GM19240 (cell line): ENCODE measurements around the gene KRTAP4-8.
"Not testable (repeated sequence)": the region's sequence is repeated elsewhere in the genome, so short reads cannot be mapped to it uniquely, and the experiment has no call there.

Experiments
- DNase-seq: peaks from one replicate; pipeline ENCODE4 v3.0.0; 2011; ENCODE audit warnings: low spot score; ENCODE audit not compliant: insufficient read length

Gene KRTAP4-8

DNA sequence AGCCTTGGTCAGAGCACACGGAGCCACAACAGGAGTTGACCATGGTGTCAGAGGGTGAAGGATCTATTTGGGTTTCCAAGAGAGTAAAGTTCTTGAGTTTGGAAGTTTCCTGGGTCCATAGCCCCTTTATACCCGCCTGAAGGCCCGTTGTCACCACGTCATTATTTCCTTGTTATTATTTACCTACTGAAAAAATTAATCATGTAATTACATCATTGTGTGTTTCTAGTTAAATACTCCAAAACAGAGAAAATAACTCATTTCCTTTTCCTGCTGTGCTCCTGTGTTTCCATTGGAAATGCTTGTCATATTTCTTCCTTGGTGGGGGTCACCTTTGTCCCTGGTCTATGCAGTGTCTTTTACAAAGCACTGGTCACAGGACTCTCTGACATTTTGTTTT is at the start of gene KRTAP4-8:
Gene KRTAP4-8, minus strand, starts transcription at position 101 of the 400 bp plus-strand sequence. Its CDS starts 58 bp downstream, at position 43.
- no peak for DNase-seq

DNA sequence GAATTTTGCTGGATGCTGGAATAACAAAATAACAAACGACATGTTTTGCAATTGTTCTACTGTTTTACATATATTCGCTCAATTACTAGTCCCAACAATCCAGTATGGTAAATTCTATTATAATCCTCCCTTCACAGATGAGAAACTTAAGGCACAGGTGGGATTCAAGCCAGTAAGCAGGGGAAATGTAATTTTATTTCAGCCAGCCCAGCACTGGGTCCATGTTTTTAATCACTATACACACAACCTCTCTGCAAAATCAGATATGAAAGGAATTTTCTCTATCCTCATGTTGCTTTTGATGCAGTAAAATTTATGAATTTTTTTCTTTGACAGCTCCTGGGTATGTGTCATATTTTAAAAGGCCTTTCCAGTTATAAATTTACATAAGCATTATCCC is 47.3 kb upstream of the KRTAP4-8 start:
- DNase-seq = no peak

DNA sequence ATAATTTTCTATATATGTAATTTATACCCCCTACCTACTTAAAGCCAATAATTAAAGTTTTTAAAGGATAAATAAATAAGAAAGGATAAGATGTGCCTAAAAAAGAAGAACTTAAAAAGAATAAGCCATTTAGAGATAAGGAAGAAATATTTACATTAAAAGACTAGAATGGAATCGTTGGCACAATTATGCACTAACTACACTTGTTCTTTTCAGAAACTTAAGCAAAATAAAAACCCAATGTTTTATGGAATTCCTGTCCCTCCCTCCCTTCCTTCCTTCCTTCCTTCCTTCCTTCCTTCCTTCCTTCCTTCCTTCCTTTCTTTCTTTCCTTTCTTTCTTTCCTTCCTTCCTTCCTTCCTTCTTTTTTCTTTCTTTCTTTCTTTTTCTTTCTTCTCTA is 46.9 kb upstream of the KRTAP4-8 start:
- DNase-seq = no peak

DNA sequence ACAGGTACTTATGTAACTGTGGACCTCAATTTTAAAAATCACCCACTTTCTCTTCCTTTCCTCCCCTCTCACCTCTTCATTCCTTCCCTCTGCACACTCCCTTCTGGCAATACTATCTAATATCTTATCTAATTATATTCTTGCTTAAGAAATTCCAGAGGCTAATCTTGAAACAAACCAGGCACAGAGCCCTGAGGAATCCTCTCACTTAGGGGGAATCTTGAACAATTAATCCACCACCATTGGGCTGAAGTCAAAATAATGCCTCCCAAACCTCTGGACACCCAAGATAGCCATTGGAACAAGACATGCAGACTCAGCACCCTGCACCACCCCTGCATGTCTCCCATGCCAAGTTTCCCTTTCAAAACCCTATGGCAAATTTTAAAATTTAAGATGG is 43.4 kb upstream of the KRTAP4-8 start:
- DNase-seq = no peak

DNA sequence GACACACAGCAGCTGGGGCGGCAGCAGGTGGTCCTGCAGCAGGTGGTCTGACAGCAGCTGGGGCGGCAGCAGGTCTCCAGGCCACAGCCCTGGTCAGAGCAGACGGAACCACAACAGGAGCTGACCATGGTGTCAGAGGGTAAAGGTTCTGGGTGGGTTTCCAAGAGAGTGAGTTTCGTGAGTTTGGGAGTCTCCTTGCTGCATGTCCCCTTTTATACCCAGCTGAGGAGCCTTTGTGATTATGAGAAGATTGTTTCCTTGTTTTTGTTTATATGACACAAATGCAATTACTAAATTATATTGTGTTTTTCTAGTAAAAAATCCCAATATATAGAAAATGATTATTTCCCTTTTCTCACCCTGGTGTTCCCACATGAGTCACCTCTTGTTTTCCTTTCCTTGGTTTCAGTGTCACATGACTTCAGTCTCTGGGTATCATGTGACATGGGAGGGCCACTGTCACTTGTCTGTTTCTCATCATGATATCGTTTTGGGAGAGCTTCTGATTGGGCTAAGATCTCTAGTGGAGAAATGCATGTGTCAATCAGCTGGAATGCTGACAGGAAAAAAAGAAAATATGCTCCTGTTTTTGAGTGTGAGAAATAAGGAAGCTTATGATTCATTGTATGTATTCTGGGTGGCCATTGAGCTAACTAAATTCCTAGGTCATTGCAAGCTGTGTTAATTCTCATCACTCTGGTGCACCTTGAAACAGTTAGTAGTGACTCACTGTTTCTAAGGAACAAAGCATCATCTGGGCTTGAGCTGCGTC is 42.6 kb upstream of the KRTAP4-8 start, which contains the start of gene KRTAP4-6:
Gene KRTAP4-6, minus strand, starts transcription at position 185 of the 772 bp plus-strand sequence. Its CDS starts 57 bp downstream, at position 128.
- no peak for DNase-seq

DNA sequence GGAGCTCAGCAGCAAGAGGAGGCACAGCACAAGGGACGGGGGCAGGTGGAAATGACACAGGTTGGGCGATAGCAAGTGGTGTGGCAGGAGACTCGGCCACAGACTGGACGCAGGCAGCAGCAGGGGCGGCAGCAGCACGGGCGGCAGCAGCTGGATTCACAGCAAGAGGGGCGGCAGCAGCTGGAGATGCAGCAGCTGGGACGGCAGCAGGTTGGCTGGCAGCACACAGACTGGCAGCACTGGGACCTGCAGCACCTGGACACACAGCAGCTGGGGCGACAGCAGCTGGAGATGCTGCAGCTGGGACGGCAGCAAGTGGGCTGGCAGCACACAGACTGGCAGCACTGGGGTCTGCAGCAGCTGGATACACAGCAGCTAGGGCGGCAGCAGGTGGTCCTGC is 41.9 kb upstream of the KRTAP4-8 start:
- DNase-seq = not testable (repeated sequence)

DNA sequence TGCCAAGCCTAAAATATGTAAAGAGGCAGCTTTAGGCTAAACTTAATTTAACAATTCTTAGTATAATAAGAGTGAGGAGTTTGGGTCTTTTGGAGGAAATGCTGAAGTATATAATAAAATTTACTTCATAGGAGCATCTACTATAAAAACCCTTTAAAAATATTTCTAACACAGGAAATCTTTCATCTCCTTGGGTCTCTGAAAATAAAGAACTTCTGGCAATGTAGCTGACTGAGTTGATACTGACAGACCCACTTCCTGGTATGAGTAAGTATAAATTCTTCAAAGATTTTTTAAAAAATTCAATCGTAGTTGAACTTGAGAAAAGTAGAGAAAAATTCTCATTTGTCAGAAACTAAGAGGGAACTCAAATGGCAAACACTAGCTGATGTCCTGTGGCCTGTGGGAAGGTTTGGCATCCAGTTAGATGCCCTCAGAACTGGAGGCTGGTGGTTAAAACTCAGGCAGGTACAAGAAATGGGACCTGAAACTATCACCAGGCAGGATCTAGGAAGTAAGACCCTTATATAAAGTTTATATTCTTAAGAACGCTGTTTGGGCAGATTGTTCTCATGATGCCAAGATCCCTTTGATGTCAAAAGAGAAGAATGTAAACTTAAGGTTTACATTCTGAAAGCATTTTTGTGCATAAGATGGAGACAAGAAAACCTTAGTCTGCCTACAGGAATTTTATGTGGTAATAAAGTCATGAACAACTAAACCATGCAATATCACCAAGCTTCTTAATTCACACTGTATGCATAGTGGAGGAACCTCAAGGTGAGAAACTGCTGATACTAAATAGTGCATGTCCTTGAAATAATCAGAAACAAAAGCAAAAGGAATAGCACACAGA is 36.2 kb upstream of the KRTAP4-8 start:
- DNase-seq = no peak

DNA sequence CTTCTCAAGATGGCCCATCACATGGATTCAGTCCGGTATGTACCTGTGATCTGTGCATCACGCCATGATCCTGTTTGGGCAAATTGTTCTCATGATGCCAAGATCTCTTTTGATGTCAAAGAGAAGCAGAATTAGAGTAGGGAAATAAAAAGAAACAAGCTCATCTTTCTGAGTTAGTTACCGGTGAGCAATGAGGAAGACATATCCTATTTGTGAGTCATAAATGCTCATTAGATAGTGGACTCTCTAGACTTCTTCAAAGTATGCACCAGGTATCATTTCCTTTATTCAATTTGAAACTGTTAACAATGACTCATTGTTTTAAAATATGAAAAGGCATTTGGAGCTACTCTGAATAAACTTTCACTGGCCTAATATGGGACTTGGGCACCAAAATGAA is 34.0 kb upstream of the KRTAP4-8 start:
- DNase-seq = no peak

DNA sequence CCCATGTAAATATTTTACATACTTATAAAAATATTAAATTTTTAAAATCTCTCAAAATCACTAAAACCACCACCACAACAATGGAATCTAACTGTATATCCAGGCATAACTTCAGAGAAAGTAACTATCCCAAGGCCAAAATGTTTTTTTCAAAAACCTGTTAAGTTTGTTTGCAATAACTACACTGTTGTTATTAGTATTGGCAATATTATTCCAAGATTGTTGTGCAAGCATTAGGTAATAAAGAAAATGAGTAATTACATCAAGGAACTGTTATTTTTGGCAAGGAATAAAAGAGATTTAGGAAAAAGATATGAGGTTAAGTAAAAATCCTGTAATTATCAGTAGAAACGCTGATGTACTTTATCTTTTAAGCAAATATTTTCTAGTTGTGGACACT is 29.4 kb upstream of the KRTAP4-8 start:
- no peak for DNase-seq

DNA sequence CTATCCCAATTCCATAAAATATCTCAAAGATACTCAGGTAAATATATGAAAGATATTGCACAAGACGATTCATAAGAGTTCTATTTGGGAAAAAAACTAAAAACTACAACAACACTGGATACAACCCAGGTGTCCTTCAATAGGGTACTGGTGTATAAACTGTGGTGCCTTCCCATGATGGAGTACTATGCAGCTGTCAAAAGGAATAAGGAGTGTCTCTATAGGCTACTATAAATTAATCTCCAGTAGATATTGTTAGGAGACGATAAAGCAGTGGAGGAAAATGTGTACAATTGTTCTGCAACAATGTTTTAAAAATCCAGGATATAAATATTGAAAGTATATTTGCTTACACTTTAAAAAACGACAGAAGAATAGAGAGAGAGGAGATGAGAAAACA is 28.5 kb upstream of the KRTAP4-8 start:
- no peak for DNase-seq

DNA sequence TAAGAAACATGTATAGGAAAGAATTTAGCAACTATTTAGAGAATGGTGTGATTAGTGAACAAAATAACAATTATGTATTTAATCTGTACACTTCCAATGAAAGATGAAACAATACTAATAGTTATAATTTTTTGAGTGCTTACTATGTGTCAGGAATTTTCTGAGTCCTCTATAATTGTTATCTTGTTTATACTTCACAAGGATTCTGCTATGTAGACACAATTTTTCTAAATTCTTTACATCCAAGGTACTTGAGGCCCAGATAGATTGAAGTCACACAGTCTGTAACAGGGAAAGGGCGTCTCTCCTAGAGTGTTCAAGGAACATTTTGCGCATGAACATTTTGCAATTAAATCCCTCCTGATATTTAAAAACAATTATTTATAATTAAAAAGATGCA is 27.1 kb upstream of the KRTAP4-8 start:
- no peak for DNase-seq

DNA sequence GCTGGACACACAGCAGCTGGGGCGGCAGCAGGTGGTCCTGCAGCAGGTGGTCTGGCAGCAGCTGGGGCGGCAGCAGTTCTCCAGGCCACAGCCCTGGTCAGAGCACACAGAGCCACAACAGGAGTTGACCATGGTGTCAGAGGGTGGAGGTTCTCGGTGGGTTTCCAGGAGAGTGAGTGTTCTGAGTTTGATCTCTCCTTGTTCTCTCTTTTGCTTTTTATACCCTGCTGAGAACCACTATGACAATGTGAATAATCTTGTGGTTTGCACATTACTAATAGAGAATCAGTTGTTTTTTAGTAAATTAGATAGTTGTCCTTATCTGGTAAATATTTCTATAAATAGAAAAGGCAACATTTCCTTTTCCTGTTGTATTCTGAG is 26.0 kb upstream of the KRTAP4-8 start, which contains the start of gene KRTAP4-12:
Gene KRTAP4-12, minus strand, starts transcription at position 192 of the 381 bp plus-strand sequence. Its CDS starts 60 bp downstream, at position 132.
- DNase-seq = not testable (repeated sequence)

DNA sequence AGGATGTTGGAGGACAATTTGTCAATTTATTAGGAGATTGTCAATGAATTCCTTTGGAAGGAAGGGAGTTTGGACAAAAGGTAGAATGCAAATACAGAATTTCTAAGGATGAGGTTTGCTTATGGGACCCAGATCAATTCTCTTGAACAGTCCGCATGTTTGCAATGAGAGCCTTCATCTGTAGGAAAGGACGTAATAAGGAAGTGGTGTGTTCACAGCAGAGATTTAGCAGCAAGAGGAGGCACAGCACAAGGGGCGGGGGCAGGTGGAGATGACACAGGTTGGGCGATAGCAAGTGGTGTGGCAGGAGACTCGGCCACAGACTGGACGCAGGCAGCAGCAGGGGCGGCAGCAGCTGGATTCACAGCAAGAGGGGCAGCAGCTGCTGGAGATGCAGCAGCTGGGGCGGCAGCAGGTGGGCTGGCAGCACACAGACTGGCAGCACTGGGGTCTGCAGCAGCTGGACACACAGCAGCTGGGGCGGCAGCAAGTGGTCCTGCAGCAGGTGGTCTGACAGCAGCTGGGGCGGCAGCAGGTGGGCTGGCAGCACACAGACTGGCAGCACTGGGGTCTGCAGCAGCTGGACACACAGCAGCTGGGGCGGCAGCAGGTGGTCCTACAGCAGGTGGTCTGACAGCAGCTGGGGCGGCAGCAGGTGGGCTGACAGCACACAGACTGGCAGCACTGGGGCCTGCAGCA is 25.5 kb upstream of the KRTAP4-8 start:
- not testable (repeated sequence) for DNase-seq

DNA sequence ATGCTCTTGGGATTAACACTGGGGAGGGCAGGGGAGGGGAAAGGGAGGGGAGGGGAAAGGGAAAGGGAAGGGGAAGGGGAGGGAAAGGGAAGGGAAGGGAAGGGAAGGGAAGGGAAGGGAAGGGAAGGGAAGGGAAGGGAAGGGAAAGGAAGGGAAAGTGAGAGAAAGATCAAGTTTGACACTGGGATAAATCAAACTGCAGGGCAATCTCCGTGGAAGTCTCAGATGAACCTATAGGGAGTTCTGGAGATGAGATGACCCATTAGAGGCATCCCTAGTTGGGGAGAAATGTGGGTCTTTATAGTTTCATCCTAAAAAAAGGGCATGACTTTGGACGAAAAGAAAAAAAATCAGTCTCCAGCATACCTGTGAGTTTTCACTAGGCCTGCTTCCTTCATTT is 23.8 kb upstream of the KRTAP4-8 start:
- DNase-seq = no peak

DNA sequence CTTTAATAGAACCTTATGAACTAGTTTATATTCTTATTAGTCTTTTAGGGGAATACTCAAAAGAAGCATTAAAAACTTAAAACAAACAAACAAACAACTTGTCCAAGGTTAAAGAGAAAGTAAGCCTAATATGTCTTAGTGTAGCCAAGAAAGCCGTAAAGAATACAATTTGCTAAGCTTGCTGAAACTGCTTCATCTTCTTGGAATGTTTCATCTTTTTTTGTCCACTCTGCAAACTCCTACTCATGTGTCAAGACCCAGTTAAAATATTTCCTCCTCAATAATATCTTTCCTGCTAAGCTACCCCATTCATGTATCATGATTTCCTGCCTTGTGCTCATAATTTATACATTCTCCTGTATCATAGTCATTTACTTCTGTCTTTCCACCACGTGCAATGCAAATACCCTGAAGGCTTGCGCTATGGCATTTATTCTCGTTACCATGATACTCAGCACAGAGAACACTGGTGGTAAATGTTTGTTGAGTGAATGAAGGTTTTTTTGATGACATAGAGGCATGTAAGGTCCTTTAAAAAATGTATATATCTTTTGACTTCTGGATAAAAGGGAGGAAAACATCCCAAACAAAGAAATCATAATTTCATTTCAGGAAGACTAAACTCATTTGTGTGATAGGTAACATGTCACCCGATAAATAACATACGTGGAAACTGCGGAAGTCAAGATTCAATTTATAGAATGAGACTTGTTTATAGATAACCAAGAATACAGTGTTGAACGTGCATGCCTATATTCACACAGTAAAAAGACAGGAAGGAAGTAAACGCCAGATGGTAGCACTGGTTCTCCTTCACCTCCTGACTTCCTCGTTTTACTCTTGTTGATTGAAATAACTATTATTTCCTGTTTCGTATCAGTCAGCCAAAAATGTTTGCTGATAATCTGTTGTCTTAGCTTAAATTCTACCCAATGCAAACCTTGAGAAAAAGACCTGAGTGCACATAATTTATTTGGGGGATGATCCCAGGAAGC is 22.1 kb upstream of the KRTAP4-8 start:
- DNase-seq = not testable (repeated sequence)

DNA sequence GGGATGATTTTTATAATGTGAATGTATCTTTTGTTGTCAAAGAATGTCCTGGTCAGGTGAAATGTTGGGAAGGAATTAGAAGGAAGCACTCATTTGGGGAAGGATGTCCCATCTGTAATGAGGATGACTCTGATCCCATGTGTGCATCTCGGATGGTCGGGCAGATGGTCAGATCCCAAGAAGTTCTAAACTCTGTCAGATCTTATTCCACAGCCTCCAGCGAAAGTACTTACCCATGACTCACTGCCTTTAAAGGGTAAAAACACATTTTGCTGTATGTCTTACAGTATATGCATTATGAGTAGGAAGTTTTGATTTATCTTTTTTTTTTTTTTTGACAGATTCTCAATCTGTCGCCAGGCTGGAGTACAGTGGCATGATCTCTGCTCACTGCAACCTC is 20.8 kb upstream of the KRTAP4-8 start:
- no peak for DNase-seq

DNA sequence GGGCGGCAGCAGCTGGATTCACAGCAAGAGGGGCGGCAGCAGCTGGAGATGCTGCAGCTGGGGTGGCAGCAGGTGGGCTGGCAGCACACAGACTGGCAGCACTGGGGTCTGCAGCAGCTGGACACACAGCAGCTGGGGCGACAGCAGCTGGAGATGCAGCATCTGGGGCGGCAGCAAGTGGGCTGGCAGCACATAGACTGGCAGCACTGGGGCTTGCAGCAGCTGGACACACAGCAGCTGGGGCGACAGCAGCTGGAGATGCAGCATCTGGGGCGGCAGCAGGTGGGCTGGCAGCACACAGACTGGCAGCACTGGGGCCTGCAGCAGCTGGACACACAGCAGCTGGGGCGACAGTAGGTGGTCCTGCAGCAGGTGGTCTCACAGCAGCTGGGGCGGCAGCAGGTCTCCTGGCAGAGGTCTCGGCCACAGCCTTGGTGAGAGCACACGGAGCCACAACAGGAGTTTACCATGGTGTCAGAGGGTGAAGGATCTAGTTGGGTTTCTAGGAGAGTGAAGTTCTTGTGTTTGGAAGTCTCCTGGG is 20.0 kb upstream of the KRTAP4-8 start, which contains the start of gene KRTAP4-11:
Gene KRTAP4-11, minus strand, starts transcription at position 528 of the 541 bp plus-strand sequence. Its CDS starts 58 bp downstream, at position 470.
- not testable (repeated sequence) for DNase-seq

DNA sequence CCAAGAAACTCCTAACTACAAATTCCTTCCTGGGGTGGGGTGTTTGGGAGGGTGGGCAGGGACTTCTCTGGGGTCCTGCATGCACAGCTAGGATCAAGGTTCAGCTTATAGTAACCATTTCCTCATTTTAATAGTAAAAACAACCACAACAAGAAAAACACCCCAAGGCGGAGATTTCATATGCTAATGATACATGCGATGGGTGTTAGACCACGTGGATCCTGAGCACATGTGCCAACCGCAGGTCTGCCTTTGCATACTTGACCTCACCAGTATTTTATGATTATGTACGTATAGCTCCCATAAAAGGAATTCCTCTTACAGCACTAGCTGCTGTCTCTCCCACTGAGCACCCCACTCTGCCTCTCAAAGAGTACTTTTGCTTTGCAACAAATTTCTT is 18.4 kb upstream of the KRTAP4-8 start:
- DNase-seq = no peak

DNA sequence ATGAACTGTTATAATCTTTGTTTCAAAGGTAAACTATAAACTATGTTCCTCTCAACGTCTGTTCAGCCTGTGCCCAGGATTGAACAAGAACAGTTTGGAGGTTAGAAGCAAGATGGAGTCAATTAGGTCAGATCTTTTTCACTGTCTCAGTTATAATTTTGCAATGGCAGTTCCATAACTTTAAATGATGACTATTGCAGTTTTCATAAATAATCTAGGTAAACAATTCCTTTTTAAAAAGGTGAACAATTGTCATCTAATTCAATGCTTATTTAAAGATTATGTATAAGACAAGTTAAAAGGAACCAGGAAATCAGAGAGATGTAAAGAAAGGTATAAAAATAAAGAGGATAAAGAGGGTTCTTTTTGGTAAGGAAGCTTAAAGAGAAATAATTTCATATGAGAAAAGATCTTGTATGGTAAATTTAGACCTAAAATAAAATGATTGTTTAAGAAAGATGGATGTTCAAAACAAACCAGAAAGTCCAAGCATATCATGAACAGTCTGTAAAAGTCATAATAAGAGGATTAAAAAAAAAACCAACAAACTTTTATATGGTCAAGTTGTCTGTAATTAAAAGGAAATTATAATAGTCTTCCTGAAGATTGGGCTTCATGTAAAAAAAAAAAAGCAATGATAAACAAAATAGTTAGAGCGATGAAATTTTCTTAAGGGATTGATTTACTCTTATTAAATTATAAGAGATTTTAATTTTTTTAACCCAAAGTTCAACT is 13.4 kb upstream of the KRTAP4-8 start:
- DNase-seq = no peak
